ENCODE data around the gene TGFBRAP1. TPM values are rescaled to one million over a fixed set of nuclear protein-coding genes. Genes with fewer than 3 reads are reported as not detected.

TGFBRAP1 gene
- total RNA-seq, 1 experiment from 2014 or later = 16.7 TPM

- intact Hi-C loops (cut with micrococcal nuclease; ENCODE audit: unreplicated experiment) = no loop called here
- peaks cover 55% of the 10 kb centered on the region; the same call in 1 of the 2 replicates for H3F3A ChIP-seq (ENCODE audit: insufficient read depth, low read depth)
- ChIA-PET POLR2A (ENCODE audit: unreplicated experiment) (no interaction called here), CTCF (no interaction called here)
- no peak for TF ChIP-seq EZH2 (IDR thresholded peaks at IDR 0.05; ENCODE audit: low read depth)
- no peak for TF ChIP-seq CTCF (conservative IDR thresholded peaks at IDR 0.05)
- H3K4me2 ChIP-seq = no peak overlapping the region
- peak overlapping the region; percentile 18; the same call in 1 of the 2 replicates for H3K27ac ChIP-seq
- H3K9me2 ChIP-seq (ENCODE audit: insufficient read depth) = no peaks in the 10 kb centered on the region
- peaks cover 7% of the 10 kb centered on the region for H4K20me1 ChIP-seq (ENCODE audit: insufficient read depth)
- H2AFZ ChIP-seq = no peak overlapping the region
- no TSS peak for BruUV-seq (replicated peaks)
- H3K27me3 ChIP-seq (ENCODE audit: insufficient read depth, low read depth) = no peaks in the 10 kb centered on the region
- no peak overlapping the region for H3K4me3 ChIP-seq
- DNase-seq = no peak
- no peaks in the 10 kb centered on the region; the same call in 1 of the 2 replicates for H3K4me1 ChIP-seq (replicated peaks; ENCODE audit: insufficient read depth)
- H3K79me2 ChIP-seq (ENCODE audit: low read depth) = peaks cover 56% of the 10 kb centered on the region
- H3K36me3 ChIP-seq (ENCODE audit: low read depth) = peaks cover 86% of the 10 kb centered on the region
- H3K9me3 ChIP-seq (ENCODE audit: insufficient read depth, low read depth) = no peaks in the 10 kb centered on the region
Measured at GRCh38 chr2:105371810-105372209, 42.3 kb upstream of the TGFBRAP1 start.

GRCh38 chr2:105371156-105371555 is 41.6 kb upstream of the TGFBRAP1 start:
- Histone ChIP-seq H3K4me2 (no peak overlapping the region), H2AFZ (no peak overlapping the region), H3K4me3 (no peak overlapping the region), H3K9me2 (ENCODE audit: insufficient read depth) (no peaks in the 10 kb centered on the region), H4K20me1 (ENCODE audit: insufficient read depth) (peaks cover 6% of the 10 kb centered on the region), H3K4me1 (replicated peaks; ENCODE audit: insufficient read depth) (no peaks in the 10 kb centered on the region), H3K9me3 (ENCODE audit: insufficient read depth, low read depth) (no peaks in the 10 kb centered on the region), H3K27ac (no peak overlapping the region), H3F3A (ENCODE audit: insufficient read depth, low read depth) (peaks cover 49% of the 10 kb centered on the region), H3K36me3 (ENCODE audit: low read depth) (peaks cover 82% of the 10 kb centered on the region), H3K79me2 (ENCODE audit: low read depth) (peaks cover 49% of the 10 kb centered on the region; the same call in 1 of the 2 replicates), H3K27me3 (ENCODE audit: insufficient read depth, low read depth) (no peaks in the 10 kb centered on the region)
- CTCF ChIA-PET = no interaction called here
- no TSS peak for BruUV-seq (replicated peaks)
- no peak for DNase-seq
- TF ChIP-seq CTCF (conservative IDR thresholded peaks at IDR 0.05) (no peak), EZH2 (IDR thresholded peaks at IDR 0.05; ENCODE audit: low read depth) (no peak)
- intact Hi-C loops (cut with micrococcal nuclease; ENCODE audit: unreplicated experiment) = no loop called here
- POLR2A ChIA-PET (ENCODE audit: unreplicated experiment) = no interaction called here

GRCh38 chr2:105369777-105370690 is 40.5 kb upstream of the TGFBRAP1 start:
- intact Hi-C loops (cut with micrococcal nuclease; ENCODE audit: unreplicated experiment) = no loop called here
- H3K9me3 ChIP-seq (ENCODE audit: insufficient read depth, low read depth) = no peaks in the 10 kb centered on the region
- no TSS peak for BruUV-seq (replicated peaks)
- peak in 1 of 2 experiments; percentile 46 for DNase-seq
- H3K4me1 ChIP-seq (replicated peaks; ENCODE audit: insufficient read depth) = no peaks in the 10 kb centered on the region
- H3F3A ChIP-seq (ENCODE audit: insufficient read depth, low read depth) = peaks cover 45% of the 10 kb centered on the region
- H3K4me2 ChIP-seq = no peak overlapping the region
- H3K36me3 ChIP-seq (ENCODE audit: low read depth) = peaks cover 82% of the 10 kb centered on the region
- CTCF ChIA-PET = no interaction called here
- H3K27me3 ChIP-seq (ENCODE audit: insufficient read depth, low read depth) = no peaks in the 10 kb centered on the region
- no peak overlapping the region for H3K27ac ChIP-seq
- no peaks in the 10 kb centered on the region for H3K9me2 ChIP-seq (ENCODE audit: insufficient read depth)
- TF ChIP-seq EZH2 (IDR thresholded peaks at IDR 0.05; ENCODE audit: low read depth) = no peak
- TF ChIP-seq CTCF (conservative IDR thresholded peaks at IDR 0.05) = no peak; the same call in 1 of the 2 replicates
- H4K20me1 ChIP-seq (ENCODE audit: insufficient read depth) = no peaks in the 10 kb centered on the region; the same call in 1 of the 2 replicates
- peaks cover 38% of the 10 kb centered on the region; the same call in 1 of the 2 replicates for H3K79me2 ChIP-seq (ENCODE audit: low read depth)
- no peak overlapping the region for H2AFZ ChIP-seq
- POLR2A ChIA-PET (ENCODE audit: unreplicated experiment) = interaction anchor here (0.6 kb wide), 1 partner anchor 22 kb away, joined by 5 read pairs; no protein-coding TSS in a partner anchor
- H3K4me3 ChIP-seq = no peak overlapping the region

All from PC-9 (cell line).